RWPE2 (cell line): Measurements from ENCODE around the gene OOSP3.
A peak's percentile ranks its signal among the peaks of the same experiment; 100 is the strongest.
"Not testable (repeated sequence)": the region's sequence is repeated elsewhere in the genome, so short reads cannot be mapped to it uniquely, and the experiment has no call there.

Source experiments
- ATAC-seq: fragments of 200-7000 bp; cut with Tn5 transposase; 3 replicates; pipeline ENCODE4 v1.9.1; 2021; ENCODE audit warnings: low read depth
- DNase-seq: peaks from one replicate; pipeline ENCODE4 v3.0.0-alpha.2; 2020; ENCODE audit warnings: low spot score
- H3K27ac ChIP-seq: fragments of 450-650 bp; 2 replicates; pipeline ENCODE4 v1.5.1; 2017; ENCODE audit warnings: mild to moderate bottlenecking; ENCODE audit not compliant: poor library complexity, severe bottlenecking
- H3K27me3 ChIP-seq: fragments of 250-450 bp; sonication (Bioruptor Pico); 2 replicates; pipeline ENCODE4 v1.5.1; 2021; ENCODE audit warnings: mild to moderate bottlenecking, moderate library complexity; ENCODE audit not compliant: insufficient read depth, poor library complexity, severe bottlenecking
- H3K36me3 ChIP-seq: fragments of 250-450 bp; sonication (Bioruptor Pico); 2 replicates; pipeline ENCODE4 v1.5.1; 2020; ENCODE audit warnings: low read depth, mild to moderate bottlenecking, moderate library complexity
- H3K4me1 ChIP-seq: fragments of 250-450 bp; sonication (Bioruptor Pico); 2 replicates; pipeline ENCODE4 v1.5.1; 2021; ENCODE audit warnings: mild to moderate bottlenecking, moderate library complexity; ENCODE audit not compliant: insufficient read depth, poor library complexity, severe bottlenecking
- H3K4me3 ChIP-seq: fragments of 250-450 bp; sonication (Bioruptor Pico); 2 replicates; pipeline ENCODE4 v1.5.1; 2021; ENCODE audit warnings: mild to moderate bottlenecking, moderate library complexity; ENCODE audit not compliant: severe bottlenecking
- H3K9me3 ChIP-seq: fragments of 250-450 bp; sonication (Bioruptor Pico); 2 replicates; pipeline ENCODE4 v1.5.1; 2021; ENCODE audit warnings: mild to moderate bottlenecking, moderate library complexity; ENCODE audit not compliant: severe bottlenecking
- CTCF ChIP-seq: fragments of 450-650 bp; IDR thresholded peaks from one replicate; pipeline ENCODE4 v1.5.1; 2017; ENCODE audit warnings: mild to moderate bottlenecking, moderate library complexity; ENCODE audit not compliant: poor library complexity, severe bottlenecking

OOSP3 gene

GRCh38 chr11:59898650-59899049 is 20.1 kb downstream of the OOSP3 start:
- no peak for TF ChIP-seq CTCF
- DNase-seq = no peak
- Histone ChIP-seq H3K4me3 (no peak overlapping the region), H3K36me3 (no peaks in the 10 kb centered on the region), H3K27me3 (no peaks in the 10 kb centered on the region), H3K4me1 (peaks cover 9% of the 10 kb centered on the region), H3K9me3 (no peaks in the 10 kb centered on the region), H3K27ac (no peak overlapping the region)
- no peak for ATAC-seq

- peaks cover 9% of the 10 kb centered on the region for H3K4me1 ChIP-seq
- H3K36me3 ChIP-seq = no peaks in the 10 kb centered on the region
- DNase-seq (no peak), ATAC-seq (no peak)
- TF ChIP-seq CTCF = no peak
- H3K4me3 ChIP-seq = no peak overlapping the region
- no peak overlapping the region for H3K27ac ChIP-seq
- no peaks in the 10 kb centered on the region for H3K9me3 ChIP-seq
- H3K27me3 ChIP-seq = no peaks in the 10 kb centered on the region
Measured at GRCh38 chr11:59899532-59899931, 20.9 kb downstream of the OOSP3 start.

GRCh38 chr11:59900366-59901126 is 22.0 kb downstream of the OOSP3 start:
- DNase-seq (no peak), ATAC-seq (no peak)
- no peaks in the 10 kb centered on the region for H3K27me3 ChIP-seq
- no peaks in the 10 kb centered on the region for H3K36me3 ChIP-seq
- TF ChIP-seq CTCF = no peak
- H3K4me1 ChIP-seq = peaks cover 9% of the 10 kb centered on the region
- H3K4me3 ChIP-seq = no peak overlapping the region
- no peaks in the 10 kb centered on the region for H3K9me3 ChIP-seq
- H3K27ac ChIP-seq = no peak overlapping the region

- Histone ChIP-seq H3K27me3 (no peaks in the 10 kb centered on the region), H3K27ac (no peak overlapping the region), H3K36me3 (no peaks in the 10 kb centered on the region), H3K9me3 (no peaks in the 10 kb centered on the region), H3K4me3 (no peak overlapping the region), H3K4me1 (peaks cover 9% of the 10 kb centered on the region)
- ATAC-seq (peak; percentile 91), DNase-seq (no peak)
- TF ChIP-seq CTCF = no peak
Measured at GRCh38 chr11:59901306-59901705, 22.7 kb downstream of the OOSP3 start.

- H3K36me3 ChIP-seq, DNase-seq, H3K27ac ChIP-seq, H3K27me3 ChIP-seq, H3K4me3 ChIP-seq, ATAC-seq, H3K9me3 ChIP-seq, H3K4me1 ChIP-seq: not testable (repeated sequence)
Measured at GRCh38 chr11:59903569-59903968, 25.0 kb downstream of the OOSP3 start.
